K562 (cell line): ENCODE data around the gene POLL. TPM values are rescaled to one million over a fixed set of nuclear protein-coding genes. Genes with fewer than 3 reads are reported as not detected.

Source experiments
- NR2C2 ChIP-seq, 2 experiments: fragments of 200-800 bp in 1 of 2; sonication (Bioruptor generic) in 1 of 2; sonication (generic) in 1 of 2; formaldehyde crosslinking in 1 of 2; IDR thresholded peaks; 2 replicates each; pipeline versions ENCODE4 v1.6.1 to v1.8.0; 2016 to 2022; ENCODE audit warnings: mild to moderate bottlenecking in 1 of 2, missing compliant biosample characterization in 1 of 2, missing genetic modification characterization in 1 of 2, missing genetic modification reagents in 1 of 2
- polyA plus RNA-seq, 8 experiments: library from polyadenylated mRNA; depleted of rRNA in 4 of 8; stranded (reverse) in 5 of 8; unstranded in 3 of 8; fragments of >200 nt; fragmentation: Nextera tagmentation in 2 of 8; fragmentation: Illumina TruSeq in 1 of 8; extraction: Ambion mirVana in 2 of 8; extraction: Trizol in 1 of 8; gene quantifications; 2 replicates each; pipeline versions ENCODE4 v1.2.1 to v1.2.3, GENCODE V29; 2011 to 2014; ENCODE audit warnings: inconsistent platforms in 1 of 8, missing spikeins in 1 of 8
- total RNA-seq, 7 experiments: library from RNA; depleted of rRNA in 6 of 7; stranded (reverse); fragments of >200 nt in 6 of 7; fragmentation: Illumina TruSeq in 2 of 7; extraction: Trizol in 2 of 7; gene quantifications; 2 replicates each; pipeline versions ENCODE4 v1.2.1 to v1.2.3, GENCODE V29; 2011 to 2021; ENCODE audit warnings: low replicate concordance in 1 of 7
- TF ChIP-seq, protein P1 (sequence below): fragments of 450-650 bp; formaldehyde crosslinking; IDR thresholded peaks from 2 replicates; pipeline ENCODE4 v1.4.0; 2022; ENCODE audit warnings: missing genetic modification characterization
- TF ChIP-seq, protein P2 (sequence below): sonication (generic); formaldehyde crosslinking; IDR thresholded peaks from 2 replicates; pipeline ENCODE4 v1.8.0; 2022; ENCODE audit warnings: mild to moderate bottlenecking, missing genetic modification reagents, borderline replicate concordance
- TF ChIP-seq, protein P3 (sequence below), 2 experiments: fragments of 250-450 bp in 1 of 2; fragments of 450-650 bp in 1 of 2; sonication (Bioruptor Pico) in 1 of 2; IDR thresholded peaks; 2 replicates each; pipeline versions ENCODE4 v1.6.1 to v1.8.0; 2016 to 2021; ENCODE audit warnings: mild to moderate bottlenecking in 2 of 2, moderate library complexity in 2 of 2, missing compliant biosample characterization in 1 of 2, missing genetic modification characterization in 1 of 2
- TF ChIP-seq, protein P4 (sequence below), 2 experiments: IDR thresholded peaks; 2 replicates each; pipeline ENCODE4 v1.6.1; 2012; ENCODE audit warnings: improper control_type of control experiment in 2 of 2, low read depth in 2 of 2, low read length in 2 of 2, borderline replicate concordance in 1 of 2

Gene POLL
- total and polyA plus RNA-seq, 9 of the 15 experiments (the other 6 are each of a cell fraction or from before 2014, with no cell fraction given) = 1.2 to 18.7 (median 10.9) TPM

DNA sequence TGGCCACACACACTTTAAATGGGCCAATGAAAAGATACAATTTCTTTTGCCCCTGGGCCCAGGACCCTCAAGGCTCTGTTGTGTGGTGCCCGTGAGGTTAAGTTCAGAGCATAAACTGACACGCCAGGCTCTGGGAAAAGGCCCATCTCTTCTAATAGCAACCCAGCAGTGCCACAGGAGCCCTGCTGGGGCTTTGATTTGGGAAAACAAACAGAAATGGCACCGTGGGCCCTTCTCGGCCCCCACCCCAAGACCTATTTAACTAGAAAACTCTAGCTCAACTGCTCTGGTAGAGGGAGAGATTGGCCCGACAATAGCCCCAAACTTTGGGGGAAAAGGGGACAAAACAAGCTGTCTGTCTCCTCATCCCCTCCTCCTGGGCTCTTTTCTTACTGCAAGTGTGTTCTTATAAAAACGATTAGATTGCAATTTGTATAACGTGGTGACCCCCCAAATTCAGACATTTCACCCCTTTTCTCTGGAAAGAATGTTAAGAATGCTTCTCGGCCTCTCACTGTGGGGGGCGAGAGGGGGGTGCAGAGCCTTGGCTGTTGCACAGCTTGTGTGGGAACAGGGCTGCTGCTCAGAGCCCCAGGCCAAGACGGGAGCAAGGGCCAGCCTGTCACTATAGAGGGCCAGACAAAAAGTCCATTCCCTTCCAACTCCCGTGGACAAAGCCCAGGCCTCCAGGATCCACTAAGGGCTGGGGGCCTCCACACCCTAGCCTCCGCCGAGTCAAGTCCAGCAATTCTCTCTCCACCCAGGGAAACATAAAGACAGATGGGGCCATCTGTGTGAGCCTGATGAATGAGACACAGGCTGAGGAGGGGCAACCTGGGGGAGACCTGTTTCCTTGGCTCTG, 26.8 kb upstream of the POLL start (continued):
- TF ChIP-seq, protein P1, sequence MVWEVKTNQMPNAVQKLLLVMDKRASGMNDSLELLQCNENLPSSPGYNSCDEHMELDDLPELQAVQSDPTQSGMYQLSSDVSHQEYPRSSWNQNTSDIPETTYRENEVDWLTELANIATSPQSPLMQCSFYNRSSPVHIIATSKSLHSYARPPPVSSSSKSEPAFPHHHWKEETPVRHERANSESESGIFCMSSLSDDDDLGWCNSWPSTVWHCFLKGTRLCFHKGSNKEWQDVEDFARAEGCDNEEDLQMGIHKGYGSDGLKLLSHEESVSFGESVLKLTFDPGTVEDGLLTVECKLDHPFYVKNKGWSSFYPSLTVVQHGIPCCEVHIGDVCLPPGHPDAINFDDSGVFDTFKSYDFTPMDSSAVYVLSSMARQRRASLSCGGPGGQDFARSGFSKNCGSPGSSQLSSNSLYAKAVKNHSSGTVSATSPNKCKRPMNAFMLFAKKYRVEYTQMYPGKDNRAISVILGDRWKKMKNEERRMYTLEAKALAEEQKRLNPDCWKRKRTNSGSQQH (CRISPR knock-in tag) = no peak
- TF ChIP-seq, protein P2, sequence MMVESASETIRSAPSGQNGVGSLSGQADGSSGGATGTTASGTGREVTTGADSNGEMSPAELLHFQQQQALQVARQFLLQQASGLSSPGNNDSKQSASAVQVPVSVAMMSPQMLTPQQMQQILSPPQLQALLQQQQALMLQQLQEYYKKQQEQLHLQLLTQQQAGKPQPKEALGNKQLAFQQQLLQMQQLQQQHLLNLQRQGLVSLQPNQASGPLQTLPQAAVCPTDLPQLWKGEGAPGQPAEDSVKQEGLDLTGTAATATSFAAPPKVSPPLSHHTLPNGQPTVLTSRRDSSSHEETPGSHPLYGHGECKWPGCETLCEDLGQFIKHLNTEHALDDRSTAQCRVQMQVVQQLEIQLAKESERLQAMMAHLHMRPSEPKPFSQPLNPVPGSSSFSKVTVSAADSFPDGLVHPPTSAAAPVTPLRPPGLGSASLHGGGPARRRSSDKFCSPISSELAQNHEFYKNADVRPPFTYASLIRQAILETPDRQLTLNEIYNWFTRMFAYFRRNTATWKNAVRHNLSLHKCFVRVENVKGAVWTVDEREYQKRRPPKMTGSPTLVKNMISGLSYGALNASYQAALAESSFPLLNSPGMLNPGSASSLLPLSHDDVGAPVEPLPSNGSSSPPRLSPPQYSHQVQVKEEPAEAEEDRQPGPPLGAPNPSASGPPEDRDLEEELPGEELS (CRISPR knock-in tag) = no peak
- TF ChIP-seq, protein P3, sequence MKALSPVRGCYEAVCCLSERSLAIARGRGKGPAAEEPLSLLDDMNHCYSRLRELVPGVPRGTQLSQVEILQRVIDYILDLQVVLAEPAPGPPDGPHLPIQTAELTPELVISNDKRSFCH (CRISPR knock-in tag; IDR thresholded peaks at IDR 0.05) = no peak
- TF ChIP-seq, protein P3 (tag; IDR thresholded peaks at IDR 0.05) = no peak
- TF ChIP-seq, protein P4, sequence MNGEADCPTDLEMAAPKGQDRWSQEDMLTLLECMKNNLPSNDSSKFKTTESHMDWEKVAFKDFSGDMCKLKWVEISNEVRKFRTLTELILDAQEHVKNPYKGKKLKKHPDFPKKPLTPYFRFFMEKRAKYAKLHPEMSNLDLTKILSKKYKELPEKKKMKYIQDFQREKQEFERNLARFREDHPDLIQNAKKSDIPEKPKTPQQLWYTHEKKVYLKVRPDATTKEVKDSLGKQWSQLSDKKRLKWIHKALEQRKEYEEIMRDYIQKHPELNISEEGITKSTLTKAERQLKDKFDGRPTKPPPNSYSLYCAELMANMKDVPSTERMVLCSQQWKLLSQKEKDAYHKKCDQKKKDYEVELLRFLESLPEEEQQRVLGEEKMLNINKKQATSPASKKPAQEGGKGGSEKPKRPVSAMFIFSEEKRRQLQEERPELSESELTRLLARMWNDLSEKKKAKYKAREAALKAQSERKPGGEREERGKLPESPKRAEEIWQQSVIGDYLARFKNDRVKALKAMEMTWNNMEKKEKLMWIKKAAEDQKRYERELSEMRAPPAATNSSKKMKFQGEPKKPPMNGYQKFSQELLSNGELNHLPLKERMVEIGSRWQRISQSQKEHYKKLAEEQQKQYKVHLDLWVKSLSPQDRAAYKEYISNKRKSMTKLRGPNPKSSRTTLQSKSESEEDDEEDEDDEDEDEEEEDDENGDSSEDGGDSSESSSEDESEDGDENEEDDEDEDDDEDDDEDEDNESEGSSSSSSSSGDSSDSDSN (IDR thresholded peaks at IDR 0.05; ENCODE audit: borderline replicate concordance in 1 of 2, low read depth in 2 of 2, low read length in 2 of 2) = no peak
- TF ChIP-seq NR2C2 (CRISPR knock-in tag; IDR thresholded peaks at IDR 0.05) = no peak
- TF ChIP-seq NR2C2 (tag; IDR thresholded peaks at IDR 0.05) = no peak
